Uterus (tissue), 4 donors: Measurements from ENCODE around the gene ENC1. TPM values are rescaled to one million over a fixed set of nuclear protein-coding genes. Genes with fewer than 3 reads are reported as not detected.

Experiments
- DNase-seq, 2 donors: peaks; one replicate each; pipeline ENCODE4 v3.0.0-alpha.2; 2019 to 2020
- H3K27ac ChIP-seq, 2 donors: fragments of 200-600 bp; sonication (generic); 1 replicate in 1 of 2; 2 replicates in 1 of 2; pipeline ENCODE4 v1.5.1; 2016 to 2018
- H3K27me3 ChIP-seq, 2 donors: fragments of 200-600 bp; sonication (generic); one replicate each; pipeline ENCODE4 v1.5.1; 2018 to 2019; ENCODE audit warnings: control low read depth in 1 of 2
- H3K36me3 ChIP-seq, 2 donors: fragments of 200-600 bp; sonication (generic); one replicate each; pipeline ENCODE4 v1.5.1; 2019; ENCODE audit warnings: control low read depth in 1 of 2
- H3K4me1 ChIP-seq, 2 donors: fragments of 200-600 bp; sonication (generic); one replicate each; pipeline ENCODE4 v1.5.1; 2018 to 2019; ENCODE audit warnings: control low read depth in 1 of 2
- H3K4me3 ChIP-seq, 2 donors: fragments of 200-600 bp; sonication (generic); 1 replicate in 1 of 2; 2 replicates in 1 of 2; pipeline ENCODE4 v1.5.1; 2018 to 2019; ENCODE audit warnings: mild to moderate bottlenecking in 1 of 2
- H3K9me3 ChIP-seq, 2 donors: fragments of 200-600 bp; sonication (generic); one replicate each; pipeline ENCODE4 v1.5.1; 2019; ENCODE audit warnings: control low read depth in 1 of 2
- CTCF ChIP-seq, 4 experiments: fragments of 200-600 bp in 2 of 4; fragments of 450-650 bp in 2 of 4; sonication (generic) in 2 of 4; IDR thresholded peaks; one replicate each; pipeline ENCODE4 v1.5.1; 2016 to 2019; ENCODE audit warnings: antibody characterized with exemption in 4 of 4, mild to moderate bottlenecking in 2 of 4, moderate library complexity in 1 of 4
- POLR2A ChIP-seq, 2 donors: fragments of 450-650 bp; IDR thresholded peaks; one replicate each; pipeline ENCODE4 v1.6.1; 2016; ENCODE audit warnings: antibody characterized with exemption in 2 of 2, mild to moderate bottlenecking in 1 of 2, moderate library complexity in 1 of 2
- intact Hi-C: fragments of 100-400 bp; cut with DNase I; formaldehyde crosslinking; loops from one replicate; pipeline ENCODE4 v1.15.1; 2023; ENCODE audit warnings: low total_unique reads
- total RNA-seq, 4 donors: library from RNA; depleted of rRNA in 3 of 4; stranded (reverse); fragments of >200 nt in 3 of 4; gene quantifications; one replicate each; pipeline versions ENCODE4 v1.1.0 to v1.2.4, GENCODE V29; 2014 to 2023
- donor health status: DM: yes; HTN: yes; CAD: no.

Gene ENC1
- total RNA-seq, 4 donors from 2014 or later = 0.59 to 75.0 (median 2.9) TPM

DNA sequence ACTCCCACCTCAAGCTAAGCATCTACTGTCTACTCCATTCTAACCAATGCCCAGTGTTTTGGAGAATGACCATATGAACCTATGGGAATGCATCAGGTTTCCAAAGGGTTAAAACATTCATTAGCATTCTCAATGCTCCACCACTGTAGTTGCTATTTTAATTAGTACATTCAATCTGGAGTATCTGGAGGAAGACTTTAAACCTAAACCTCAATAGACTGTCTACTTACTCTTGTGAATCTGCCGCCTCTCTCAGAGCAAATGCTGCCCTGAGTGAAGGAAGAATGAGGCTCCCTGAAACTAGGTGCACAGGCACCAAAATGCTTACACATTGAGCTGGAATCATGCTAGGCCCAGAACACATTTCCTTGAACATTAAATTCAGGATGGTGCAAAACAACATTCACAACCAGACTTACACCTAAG is 2.0 kb downstream of the ENC1 start:
- Histone ChIP-seq H3K4me3 (no peak overlapping the region), H3K27ac (peak overlapping the region in 1 of 2 donors; percentile 66), H3K9me3 (no peaks in the 10 kb centered on the region), H3K27me3 (no peaks in the 10 kb centered on the region), H3K4me1 (no peaks in the 10 kb centered on the region), H3K36me3 (no peaks in the 10 kb centered on the region)
- intact Hi-C loops = no loop called here
- TF ChIP-seq POLR2A (IDR thresholded peaks at IDR 0.05) (no peak), CTCF (IDR thresholded peaks at IDR 0.05) (no peak)
- DNase-seq = no peak

DNA sequence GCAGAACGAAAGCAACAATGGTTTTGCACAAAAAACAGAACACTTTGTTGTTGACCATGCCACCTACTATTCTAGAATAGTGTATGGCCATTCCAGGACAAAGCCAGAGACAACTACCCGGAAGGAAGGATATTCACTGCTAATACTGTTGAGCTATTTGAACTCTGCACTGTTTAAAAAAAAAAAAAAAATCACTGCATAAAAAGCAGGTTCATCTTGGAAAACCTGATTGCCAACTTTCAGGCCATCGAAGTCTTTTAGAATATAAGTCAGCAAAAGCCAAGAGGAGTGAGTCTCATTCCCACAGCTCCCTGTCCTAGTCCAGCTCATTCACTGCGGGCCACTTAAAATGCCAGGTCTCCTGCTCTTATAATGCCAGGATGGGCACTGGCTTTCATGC is 4.0 kb downstream of the ENC1 start:
- DNase-seq = no peak
- Histone ChIP-seq H3K9me3 (no peaks in the 10 kb centered on the region), H3K4me3 (no peak overlapping the region), H3K4me1 (no peaks in the 10 kb centered on the region), H3K27ac (no peak overlapping the region), H3K36me3 (no peaks in the 10 kb centered on the region), H3K27me3 (no peaks in the 10 kb centered on the region)
- intact Hi-C loops = no loop called here
- no peak for TF ChIP-seq POLR2A (IDR thresholded peaks at IDR 0.05)
- no peak for TF ChIP-seq CTCF (IDR thresholded peaks at IDR 0.05)

- no peaks in the 10 kb centered on the region for H3K9me3 ChIP-seq
- intact Hi-C loops = no loop called here
- H3K36me3 ChIP-seq = no peaks in the 10 kb centered on the region
- TF ChIP-seq CTCF (IDR thresholded peaks at IDR 0.05) (no peak), POLR2A (IDR thresholded peaks at IDR 0.05) (no peak)
- no peaks in the 10 kb centered on the region for H3K4me1 ChIP-seq
- no peak overlapping the region for H3K4me3 ChIP-seq
- DNase-seq = no peak
- H3K27me3 ChIP-seq = no peaks in the 10 kb centered on the region
- H3K27ac ChIP-seq = no peak overlapping the region
Observed at GRCh38 chr5:74636149-74636548, 4.4 kb downstream of the ENC1 start.

DNA sequence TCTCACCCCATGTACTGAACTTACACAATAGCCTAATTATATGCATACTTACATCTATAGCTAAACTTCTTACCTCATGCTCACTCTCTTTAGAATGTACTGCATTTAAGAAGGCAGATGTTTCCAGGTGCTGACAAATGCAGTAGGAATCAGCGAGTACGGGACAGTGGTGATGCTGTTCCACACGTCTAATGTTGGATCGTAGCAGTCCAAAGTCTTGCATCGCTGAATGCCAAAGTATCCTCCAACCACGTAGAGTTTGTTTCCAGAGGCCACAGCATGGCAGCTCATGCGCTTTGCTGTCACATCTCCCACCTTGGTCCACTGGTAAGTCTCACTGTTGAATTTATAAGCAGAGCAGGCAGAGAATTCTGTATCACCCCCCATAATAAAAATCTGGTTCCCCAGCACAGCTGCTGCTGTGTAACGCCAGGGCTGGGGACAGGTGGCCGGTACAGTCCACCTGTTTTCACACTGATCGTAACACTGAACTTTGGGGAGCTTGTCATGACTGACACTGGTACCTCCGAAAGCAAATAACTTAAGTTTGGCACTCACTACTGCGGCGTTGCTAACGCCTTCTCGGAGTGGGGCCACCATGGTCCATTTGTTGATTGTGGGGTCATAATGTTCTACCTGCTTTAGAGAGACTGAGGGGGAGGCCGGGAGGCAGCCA is 5.8 kb downstream of the ENC1 start:
- intact Hi-C loops = no loop called here
- H3K27me3 ChIP-seq = no peaks in the 10 kb centered on the region
- TF ChIP-seq CTCF (IDR thresholded peaks at IDR 0.05) (no peak), POLR2A (IDR thresholded peaks at IDR 0.05) (no peak)
- no peaks in the 10 kb centered on the region for H3K9me3 ChIP-seq
- no peaks in the 10 kb centered on the region for H3K4me1 ChIP-seq
- H3K36me3 ChIP-seq = no peaks in the 10 kb centered on the region
- no peak overlapping the region for H3K27ac ChIP-seq
- DNase-seq = no peak
- H3K4me3 ChIP-seq = no peak overlapping the region

DNA sequence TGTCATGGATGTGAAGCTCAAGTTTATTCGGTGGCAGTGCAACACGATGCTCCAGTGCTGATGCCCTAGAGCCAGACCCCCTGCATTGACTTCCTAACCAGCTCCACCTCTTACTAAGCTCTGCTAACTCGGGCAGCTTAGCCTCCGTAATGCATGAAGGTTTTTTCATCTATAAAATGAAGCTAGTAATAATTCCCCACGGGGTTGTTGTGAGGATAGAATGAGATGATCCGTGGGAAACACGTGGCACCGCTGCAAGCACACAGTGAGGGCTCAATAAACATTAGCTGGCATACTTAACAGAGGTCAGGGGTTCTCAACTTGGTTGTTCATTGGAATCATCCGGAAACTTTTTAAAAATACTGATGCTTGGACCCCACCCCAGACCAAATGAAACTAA is 6.8 kb downstream of the ENC1 start:
- no peaks in the 10 kb centered on the region for H3K4me1 ChIP-seq
- H3K36me3 ChIP-seq = no peaks in the 10 kb centered on the region
- H3K27me3 ChIP-seq = no peaks in the 10 kb centered on the region
- H3K27ac ChIP-seq = no peak overlapping the region
- H3K9me3 ChIP-seq = no peaks in the 10 kb centered on the region
- TF ChIP-seq CTCF (IDR thresholded peaks at IDR 0.05) = no peak
- no peak for TF ChIP-seq POLR2A (IDR thresholded peaks at IDR 0.05)
- intact Hi-C loops = no loop called here
- no peak for DNase-seq
- no peak overlapping the region for H3K4me3 ChIP-seq
